K562 (cell line): ENCODE data around the gene ZBTB46. TPM values are rescaled to one million over a fixed set of nuclear protein-coding genes. Genes with fewer than 3 reads are reported as not detected.

ENCODE experiments used
- ATAC-seq: fragments of 200-7000 bp; cut with Tn5 transposase; 3 replicates; pipeline ENCODE4 v1.9.1; 2020; ENCODE audit warnings: moderate library complexity
- BruUV-seq: library from RNA; stranded (reverse); fragments of 400-500 nt; replicated peaks from 2 replicates; lab custom pipeline; 2021; lab: Mats Ljungman, UMichigan
- CTCF ChIA-PET: fragments of 300-600 bp; formaldehyde crosslinking; extraction: SDS; loops from one replicate; lab custom pipeline; 2021; ENCODE audit warnings: low intra/inter-chr PET ratio; lab: Yijun Ruan, JAX
- POLR2A ChIA-PET: fragments of 300-600, 350-650 bp; sonication (Branson Sonifier 250); formaldehyde crosslinking; extraction: SDS; loops from one replicate; lab custom pipeline; 2021; ENCODE audit warnings: antibody characterized with exemption, inconsistent platforms; lab: Yijun Ruan, JAX
- DNase-seq, 4 experiments: peaks; one replicate each; pipeline versions ENCODE4 v3.0.0 to v3.0.0-alpha.2; 2011 to 2018; ENCODE audit warnings: low spot score in 3 of 4, mixed read lengths in 3 of 4; ENCODE audit errors: extremely low read depth in 1 of 4
- FAIRE-seq: peaks from 2 replicates; lab custom pipeline; 2011; peaks lifted over from hg19 to GRCh38; lab: Jason Lieb, UNC
- H2AFZ ChIP-seq: 2 replicates; pipeline ENCODE4 v1.6.0; 2011; ENCODE audit warnings: low read depth, low read length, control low read depth, inconsistent platforms
- H3K27ac ChIP-seq: fragments of 200-600 bp; 3 replicates; pipeline ENCODE4 v1.8.0; 2011; ENCODE audit warnings: low read depth, mild to moderate bottlenecking, control low read depth, inconsistent platforms, low read length, moderate library complexity, mixed read lengths; ENCODE audit errors: extremely low read depth
- H3K27me3 ChIP-seq, 2 experiments: fragments of 300-600 bp in 1 of 2; 2 replicates in 1 of 2; 3 replicates in 1 of 2; pipeline versions ENCODE4 v1.6.0 to v1.8.0; 2011; ENCODE audit warnings: inconsistent platforms in 2 of 2, low read length in 2 of 2, mild to moderate bottlenecking in 1 of 2, mixed read lengths in 1 of 2, moderate library complexity in 1 of 2; ENCODE audit not compliant: control insufficient read depth in 2 of 2, insufficient read depth in 2 of 2
- H3K36me3 ChIP-seq: fragments of 300-600 bp; 3 replicates; pipeline ENCODE4 v1.8.0; 2011; ENCODE audit warnings: mild to moderate bottlenecking, low read length, inconsistent platforms; ENCODE audit not compliant: control insufficient read depth, insufficient read depth
- H3K4me1 ChIP-seq, 2 experiments: fragments of 200-600 bp in 1 of 2; replicated peaks in 1 of 2; 2 replicates in 1 of 2; 3 replicates in 1 of 2; pipeline versions ENCODE4 v1.5.1 to v1.8.0; 2011; ENCODE audit warnings: inconsistent platforms in 2 of 2, low read length in 2 of 2, mild to moderate bottlenecking in 1 of 2, mixed read lengths in 1 of 2, moderate library complexity in 1 of 2; ENCODE audit not compliant: control insufficient read depth in 2 of 2, insufficient read depth in 2 of 2
- H3K4me2 ChIP-seq: 2 replicates; pipeline ENCODE4 v1.6.1; 2011; ENCODE audit warnings: low read length, control low read depth, inconsistent platforms, mixed read lengths; ENCODE audit not compliant: insufficient read depth
- H3K4me3 ChIP-seq: fragments of 200-600 bp; sonication (generic), shearing (Covaris generic); 2 replicates; pipeline ENCODE4 v1.5.1; 2016; ENCODE audit warnings: control low read depth, inconsistent platforms
- H3K79me2 ChIP-seq: fragments of 200-600 bp; 3 replicates; pipeline ENCODE4 v1.8.0; 2011; ENCODE audit warnings: low read length, inconsistent platforms; ENCODE audit not compliant: control insufficient read depth, insufficient read depth
- H3K9ac ChIP-seq, 2 experiments: 2 replicates each; pipeline versions ENCODE4 v1.6.0 to v1.6.1; 2011; ENCODE audit warnings: low read depth in 2 of 2, low read length in 2 of 2, control low read depth in 1 of 2, inconsistent platforms in 1 of 2, mild to moderate bottlenecking in 1 of 2, mixed read lengths in 1 of 2; ENCODE audit not compliant: insufficient read depth in 1 of 2
- H3K9me1 ChIP-seq: one replicate; pipeline ENCODE4 v1.6.0; 2011; ENCODE audit warnings: inconsistent platforms, mild to moderate bottlenecking, low read length, moderate library complexity; ENCODE audit not compliant: control insufficient read depth, insufficient read depth
- H3K9me3 ChIP-seq: replicated peaks from 2 replicates; pipeline ENCODE4 v1.5.1; 2011; ENCODE audit warnings: low read depth, low read length, inconsistent platforms; ENCODE audit not compliant: control insufficient read depth, insufficient read depth
- H4K20me1 ChIP-seq: replicated peaks from 2 replicates; pipeline ENCODE4 v1.6.1; 2011; ENCODE audit warnings: low read length, inconsistent platforms, mixed read lengths; ENCODE audit not compliant: control insufficient read depth, insufficient read depth
- CREM ChIP-seq: IDR thresholded peaks from 2 replicates; pipeline ENCODE4 v1.6.1; 2014; ENCODE audit warnings: antibody characterized with exemption, low read depth
- CXXC5 ChIP-seq: fragments of 250-450 bp; sonication (Bioruptor Pico); IDR thresholded peaks from 2 replicates; pipeline ENCODE4 v1.8.0; 2022; ENCODE audit warnings: inconsistent platforms, mild to moderate bottlenecking, moderate library complexity
- ETS1 ChIP-seq: conservative IDR thresholded peaks from 2 replicates; pipeline ENCODE4 v1.6.1; 2011; ENCODE audit warnings: low read depth, mild to moderate bottlenecking, low read length; ENCODE audit not compliant: control insufficient read depth
- HMGN3 ChIP-seq: IDR thresholded peaks from 2 replicates; pipeline ENCODE4 v1.6.1; 2011; ENCODE audit warnings: borderline replicate concordance, low read depth, mild to moderate bottlenecking, mixed read lengths, low read length; ENCODE audit not compliant: insufficient read length; ENCODE audit errors: extremely low read depth
- JUND ChIP-seq, 2 experiments: IDR thresholded peaks; 2 replicates in 1 of 2; 3 replicates in 1 of 2; pipeline ENCODE4 v1.6.1; 2011; ENCODE audit warnings: borderline replicate concordance in 2 of 2, low read depth in 2 of 2, low read length in 2 of 2, improper control_type of control experiment in 1 of 2, missing biosample characterization in 1 of 2, missing genetic modification characterization in 1 of 2, missing genetic modification reagents in 1 of 2
- PCBP1 ChIP-seq: fragments of 200-400 bp; formaldehyde crosslinking; IDR thresholded peaks from 2 replicates; pipeline ENCODE4 v1.6.1; 2018; ENCODE audit warnings: mild to moderate bottlenecking, low read depth, low read length; ENCODE audit not compliant: poor library complexity, severe bottlenecking
- PHF8 ChIP-seq: fragments of 200-600 bp; sonication (generic); IDR thresholded peaks from 2 replicates; pipeline ENCODE4 v1.6.1; 2012; ENCODE audit warnings: mixed run types, mild to moderate bottlenecking, inconsistent platforms, low read length, moderate library complexity, borderline replicate concordance
- RB1 ChIP-seq: fragments of 450-650 bp; IDR thresholded peaks from 2 replicates; pipeline ENCODE4 v1.6.1; 2017; ENCODE audit warnings: low read depth, mild to moderate bottlenecking
- RBFOX2 ChIP-seq: fragments of 200-400 bp; formaldehyde crosslinking; IDR thresholded peaks from 2 replicates; pipeline ENCODE4 v1.6.1; 2017; ENCODE audit warnings: low read depth, mild to moderate bottlenecking, low read length, moderate library complexity
- SRSF3 ChIP-seq: fragments of 200-400 bp; formaldehyde crosslinking; IDR thresholded peaks from 2 replicates; pipeline ENCODE4 v1.6.1; 2016; ENCODE audit warnings: mild to moderate bottlenecking, low read length, moderate library complexity; ENCODE audit not compliant: insufficient read depth
- UBTF ChIP-seq, 2 experiments: IDR thresholded peaks; 2 replicates each; pipeline ENCODE4 v1.6.1; 2012; ENCODE audit warnings: improper control_type of control experiment in 2 of 2, low read depth in 2 of 2, low read length in 2 of 2, borderline replicate concordance in 1 of 2
- ZBTB7A ChIP-seq: IDR thresholded peaks from 2 replicates; pipeline ENCODE4 v1.6.1; 2011; ENCODE audit warnings: low read depth, mild to moderate bottlenecking, low read length, moderate library complexity, borderline replicate concordance; ENCODE audit not compliant: control insufficient read depth
- ZNF384 ChIP-seq: IDR thresholded peaks from 2 replicates; pipeline ENCODE4 v1.6.1; 2012; ENCODE audit warnings: low read depth, low read length, improper control_type of control experiment
- ZNF740 ChIP-seq, 3 experiments: fragments of 200-800 bp in 1 of 3; sonication (Bioruptor generic) in 1 of 3; sonication (generic) in 1 of 3; formaldehyde crosslinking in 1 of 3; IDR thresholded peaks; 2 replicates each; pipeline versions ENCODE4 v1.6.1 to v1.8.0; 2016 to 2022; ENCODE audit warnings: mild to moderate bottlenecking in 2 of 3, missing compliant biosample characterization in 2 of 3, missing genetic modification characterization in 2 of 3, missing genetic modification reagents in 1 of 3
- WGBS: fragments of 100-300 bp; shearing (Covaris generic); methylation state at CpG from one replicate; pipeline ENCODE4 v1.1.6; 2016; ENCODE audit warnings: low coverage, mixed read lengths; ENCODE audit not compliant: insufficient coverage; ENCODE audit errors: missing lambda C conversion rate; 5-methylcytosine and 5-hydroxymethylcytosine counted together
- in situ Hi-C: fragments of 300-500 bp; cut with MboI; formaldehyde crosslinking; loops from 4 replicates; pipeline ENCODE4 v1.15.0; 2018; ENCODE audit warnings: inconsistent platforms, mixed read lengths
- intact Hi-C: fragments of 100-400 bp; cut with micrococcal nuclease; formaldehyde crosslinking; loops from 2 replicates; pipeline ENCODE4 v1.14.2; 2022
- polyA plus RNA-seq, 8 experiments: library from polyadenylated mRNA; depleted of rRNA in 4 of 8; stranded (reverse) in 5 of 8; unstranded in 3 of 8; fragments of >200 nt; fragmentation: Nextera tagmentation in 2 of 8; fragmentation: Illumina TruSeq in 1 of 8; extraction: Ambion mirVana in 2 of 8; extraction: Trizol in 1 of 8; gene quantifications; 2 replicates each; pipeline versions ENCODE4 v1.2.1 to v1.2.3, GENCODE V29; 2011 to 2014; ENCODE audit warnings: inconsistent platforms in 1 of 8, missing spikeins in 1 of 8
- total RNA-seq, 7 experiments: library from RNA; depleted of rRNA in 6 of 7; stranded (reverse); fragments of >200 nt in 6 of 7; fragmentation: Illumina TruSeq in 2 of 7; extraction: Trizol in 2 of 7; gene quantifications; 2 replicates each; pipeline versions ENCODE4 v1.2.1 to v1.2.3, GENCODE V29; 2011 to 2021; ENCODE audit warnings: low replicate concordance in 1 of 7

ZBTB46 gene
- total and polyA plus RNA-seq, 9 of the 15 experiments (the other 6 are each of a cell fraction or from before 2014, with no cell fraction given): 0.29 to 4.1 (median 1.1) TPM

DNA sequence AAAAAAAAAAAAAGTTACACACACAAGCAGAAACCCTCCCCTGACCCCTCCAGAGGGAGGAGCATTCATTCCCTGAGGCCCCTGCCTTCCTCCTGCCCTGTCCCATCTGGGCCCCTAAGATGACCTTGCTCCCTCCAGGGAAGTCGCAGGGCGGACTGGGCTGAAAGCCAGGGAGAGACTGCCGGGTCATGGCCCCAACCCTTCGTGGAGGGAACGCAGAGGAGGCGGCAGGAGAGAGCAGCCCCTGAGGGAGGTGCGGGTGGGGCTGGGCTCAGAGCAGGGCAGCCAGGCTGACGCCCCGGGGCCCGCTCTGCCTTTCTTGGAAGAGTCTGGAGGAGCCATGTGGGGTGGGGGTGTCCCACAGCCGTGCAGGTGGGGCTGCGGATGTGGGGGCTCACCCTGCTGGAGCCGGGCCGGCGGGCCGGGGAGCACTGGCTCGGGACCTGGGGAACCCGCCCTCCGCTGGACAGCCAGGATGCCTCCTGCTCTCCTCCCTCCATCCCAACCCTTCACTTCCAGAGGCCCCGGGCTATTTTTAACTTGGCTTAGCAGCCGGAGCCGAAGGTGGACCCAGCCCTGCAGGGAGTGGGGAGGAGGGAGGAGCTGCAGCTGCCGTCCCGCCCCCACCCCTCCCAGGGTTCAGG lies 15.2 kb upstream of the ZBTB46 start:
- BruUV-seq: no TSS peak
- WGBS: 2% methylated on average over 19 of the region's 24 CpGs
- in situ Hi-C loops: no loop called here
- FAIRE-seq (peak; percentile 88), ATAC-seq (peak; percentile 87), DNase-seq (peak; percentile 76 to 90 (median 81))
- intact Hi-C loops: no loop called here
- H3K9ac ChIP-seq: peak overlapping the region; percentile 61 to 84
- peak overlapping the region; percentile 75; the same call in 2 of the 3 replicates for H3K27ac ChIP-seq
- peaks cover 2% of the 10 kb centered on the region for H3K9me1 ChIP-seq
- H3K9me3 ChIP-seq: no peaks in the 10 kb centered on the region
- peak overlapping the region; percentile 64 for H3K4me2 ChIP-seq
- H3K4me1 ChIP-seq: peaks cover 24 to 65% of the 10 kb centered on the region in 2 experiments
- H2AFZ ChIP-seq: peak overlapping the region; percentile 93
- no peaks in the 10 kb centered on the region; the same call in 2 of the 3 replicates for H3K79me2 ChIP-seq
- ChIA-PET POLR2A (no interaction called here), CTCF (no interaction called here)
- no peaks in the 10 kb centered on the region for H4K20me1 ChIP-seq
- H3K36me3 ChIP-seq: no peaks in the 10 kb centered on the region
- H3K4me3 ChIP-seq: peak overlapping the region; percentile 40
- H3K27me3 ChIP-seq: no peaks in the 10 kb centered on the region
- TF ChIP-seq ZBTB7A (peak; percentile 54; the same call in 1 of the 2 replicates), CXXC5 (CRISPR knock-in tag) (peak; percentile 67), ZNF384 (peak; percentile 77), JUND (IDR thresholded peaks at IDR 0.05; ENCODE audit: borderline replicate concordance, low read depth, low read length) (peak; percentile 35; the same call in 1 of the 2 replicates), JUND (tag; IDR thresholded peaks at IDR 0.05; ENCODE audit: borderline replicate concordance, low read depth, low read length) (no peak; the same call in 2 of the 3 replicates), HMGN3 (peak; percentile 57), PHF8 (peak; percentile 42; the same call in 1 of the 2 replicates), RB1 (peak; percentile 34; the same call in 1 of the 2 replicates), RBFOX2 (peak; percentile 46), PCBP1 (peak; percentile 45), UBTF (IDR thresholded peaks at IDR 0.05; ENCODE audit: borderline replicate concordance in 1 of 2, low read depth in 2 of 2, low read length in 2 of 2) (peak; percentile 62 to 75; a peak in 1 of 4 replicates), ZNF740 (CRISPR knock-in tag; IDR thresholded peaks at IDR 0.05) (0 out of 2 replicates have a peak, but pooled peaks have one; percentile 13), ZNF740 (tag; IDR thresholded peaks at IDR 0.05) (no peak), CREM (peak; percentile 35; the same call in 1 of the 2 replicates), ETS1 (0 out of 2 replicates have a peak, but pooled peaks have one; percentile 48), SRSF3 (no peak)
